Psoas muscle (tissue), 8 donors: ENCODE data around the gene CARMIL1. TPM values are rescaled to one million over a fixed set of nuclear protein-coding genes. Genes with fewer than 3 reads are reported as not detected.

ENCODE experiments used
- ATAC-seq, 4 donors: fragments of 200-7000 bp; cut with Tn5 transposase; one replicate each; pipeline ENCODE4 v1.9.1; 2020; ENCODE audit warnings: moderate library complexity in 3 of 4, mild to moderate bottlenecking in 2 of 4
- DNase-seq, 2 donors: peaks; one replicate each; pipeline ENCODE4 v3.0.0-alpha.2; 2020
- H3K27ac ChIP-seq: fragments of 200-600 bp; one replicate; pipeline ENCODE4 v1.8.0; 2022
- H3K27me3 ChIP-seq, 3 donors: fragments of 200-600 bp in 1 of 3; one replicate each; pipeline versions ENCODE4 v1.6.1 to v1.8.0; 2013 to 2022; ENCODE audit warnings: low read length in 2 of 3, mild to moderate bottlenecking in 2 of 3, moderate library complexity in 1 of 3; ENCODE audit not compliant: insufficient read depth in 3 of 3
- H3K36me3 ChIP-seq, 2 donors: fragments of 200-600 bp in 1 of 2; one replicate each; pipeline versions ENCODE4 v1.6.1 to v1.8.0; 2013 to 2022; ENCODE audit warnings: low read depth in 1 of 2, mild to moderate bottlenecking in 1 of 2, moderate library complexity in 1 of 2; ENCODE audit not compliant: insufficient read depth in 1 of 2
- H3K4me1 ChIP-seq: fragments of 200-600 bp; one replicate; pipeline ENCODE4 v1.8.0; 2022
- H3K4me3 ChIP-seq: fragments of 200-600 bp; one replicate; pipeline ENCODE4 v1.8.0; 2022; ENCODE audit warnings: mild to moderate bottlenecking
- H3K9me3 ChIP-seq: fragments of 200-600 bp; one replicate; pipeline ENCODE4 v1.8.0; 2022
- CTCF ChIP-seq: fragments of 200-600 bp; IDR thresholded peaks from one replicate; pipeline ENCODE4 v1.8.0; 2022; ENCODE audit warnings: antibody characterized with exemption
- WGBS, 3 donors: extraction: QIAGEN DNeasy Blood & Tissue Kit; methylation state at CpG; one replicate each; pipeline versions ENCODE4 v1.1.6 to v1.1.7; 2013; 5-methylcytosine and 5-hydroxymethylcytosine counted together
- intact Hi-C, 2 donors: fragments of 100-400 bp; cut with DNase I; formaldehyde crosslinking; loops; one replicate each; pipeline versions ENCODE4 v1.11.0 to v1.14.2; 2022
- polyA plus RNA-seq, 3 donors: library from polyadenylated mRNA; stranded (reverse); fragments of 200-250 nt; gene quantifications; one replicate each; pipeline ENCODE4 v1.2.3, GENCODE V29; 2013
- total RNA-seq, 4 donors: library from RNA; stranded (reverse); fragmentation: NEBNext Ultra II Directional in 2 of 4; extraction: Animal tissue kit (Norgen Biotek cat#: 25700) in 2 of 4; gene quantifications; one replicate each; pipeline versions ENCODE4 v1.2.1 to v1.2.4, GENCODE V29; 2021 to 2023
- donor health status: healthy with polysubstance abuse.
- donor health status: DM: no; HTN: no; CAD: no; lungs with moderate emphysema.
- donor health status: Bipolar disorder and iron deficiency.
- donor health status: healthy.
- donor health status: DM: yes; HTN: yes; CAD: no.
- donor health status: DM: no; HTN: no; CAD: no.
- donor health status: DM: no; HTN: no; CAD: no.
- donor health status: DM: yes; HTN: yes; CAD: no.

CARMIL1 gene
- total and polyA plus RNA-seq, 7 donors = 0.11 to 1.0 (median 0.76) TPM

GRCh38 chr6:25314509-25315175 is 35.5 kb downstream of the CARMIL1 start:
- Histone ChIP-seq H3K4me3 (no peak overlapping the region), H3K27ac (no peak overlapping the region), H3K27me3 (peaks cover 0 to 2% (median 0%) of the 10 kb centered on the region in 3 donors), H3K4me1 (no peaks in the 10 kb centered on the region), H3K36me3 (no peaks in the 10 kb centered on the region), H3K9me3 (no peaks in the 10 kb centered on the region)
- intact Hi-C loops = no loop called here
- WGBS, 3 donors = 96 to 100% (median 98%) methylated on average over 2 of the region's 2 CpGs
- ATAC-seq (no peak), DNase-seq (no peak)
- TF ChIP-seq CTCF = no peak

- WGBS, 3 donors = 71 to 79% (median 73%) methylated on average over 10 of the region's 10 CpGs
- Histone ChIP-seq H3K9me3 (no peaks in the 10 kb centered on the region), H3K4me1 (no peaks in the 10 kb centered on the region), H3K36me3 (no peaks in the 10 kb centered on the region), H3K4me3 (no peak overlapping the region), H3K27me3 (peaks cover 0 to 2% (median 0%) of the 10 kb centered on the region in 3 donors), H3K27ac (no peak overlapping the region)
- ATAC-seq (no peak), DNase-seq (no peak)
- intact Hi-C loops = no loop called here
- no peak for TF ChIP-seq CTCF
Observed at GRCh38 chr6:25315194-25316177, 36.3 kb downstream of the CARMIL1 start.

- H3K36me3 ChIP-seq = no peaks in the 10 kb centered on the region
- DNase-seq (no peak), ATAC-seq (no peak)
- H3K4me3 ChIP-seq = no peak overlapping the region
- H3K27me3 ChIP-seq = no peaks in the 10 kb centered on the region
- H3K27ac ChIP-seq = no peak overlapping the region
- 85 to 88% (median 86%) methylated on average over 4 of the region's 4 CpGs for WGBS, 3 donors
- H3K4me1 ChIP-seq = no peaks in the 10 kb centered on the region
- H3K9me3 ChIP-seq = no peaks in the 10 kb centered on the region
- no peak for TF ChIP-seq CTCF
- intact Hi-C loops = no loop called here
Observed at GRCh38 chr6:25316626-25317025, 37.5 kb downstream of the CARMIL1 start.

- Histone ChIP-seq H3K4me3 (no peak overlapping the region), H3K27me3 (peaks cover 0 to 2% (median 0%) of the 10 kb centered on the region in 3 donors), H3K9me3 (no peaks in the 10 kb centered on the region), H3K27ac (no peak overlapping the region), H3K4me1 (no peaks in the 10 kb centered on the region), H3K36me3 (no peaks in the 10 kb centered on the region)
- TF ChIP-seq CTCF = no peak
- ATAC-seq = no peak
- intact Hi-C loops = no loop called here
- 60 to 68% (median 65%) methylated on average over 6 of the region's 6 CpGs for WGBS, 3 donors
- peak in 1 of 2 donors; percentile 58 for DNase-seq
Observed at GRCh38 chr6:25318589-25318988, 39.4 kb downstream of the CARMIL1 start.
